Glutamatergic neuron (in vitro differentiated cells): ENCODE measurements around the gene EPHB2. TPM values are rescaled to one million over a fixed set of nuclear protein-coding genes. Genes with fewer than 3 reads are reported as not detected.
"Not testable (repeated sequence)": the region's sequence is repeated elsewhere in the genome, so short reads cannot be mapped to it uniquely, and the experiment has no call there.

ENCODE experiments used
- DNase-seq: peaks from one replicate; pipeline ENCODE4 v3.0.0; 2022
- H3K27ac Mint-ChIP-seq: one replicate; pipeline ENCODE4 v1.8.0; 2020; ENCODE audit warnings: mild to moderate bottlenecking, mixed read lengths, inconsistent platforms; ENCODE audit not compliant: unreplicated experiment
- H3K27me3 Mint-ChIP-seq: one replicate; pipeline ENCODE4 v1.8.0; 2020; ENCODE audit warnings: mild to moderate bottlenecking, moderate library complexity, mixed read lengths, inconsistent platforms; ENCODE audit not compliant: unreplicated experiment
- H3K36me3 Mint-ChIP-seq: one replicate; pipeline ENCODE4 v1.8.0; 2020; ENCODE audit warnings: mild to moderate bottlenecking, mixed read lengths, inconsistent platforms; ENCODE audit not compliant: unreplicated experiment
- H3K4me1 Mint-ChIP-seq: one replicate; pipeline ENCODE4 v1.8.0; 2020; ENCODE audit warnings: mild to moderate bottlenecking, low read depth, mixed read lengths, inconsistent platforms; ENCODE audit not compliant: unreplicated experiment
- H3K4me3 Mint-ChIP-seq: one replicate; pipeline ENCODE4 v1.8.0; 2020; ENCODE audit warnings: mild to moderate bottlenecking, mixed read lengths, inconsistent platforms; ENCODE audit not compliant: unreplicated experiment
- H3K9me3 Mint-ChIP-seq: one replicate; pipeline ENCODE4 v1.8.0; 2020; ENCODE audit warnings: mild to moderate bottlenecking, moderate library complexity, mixed read lengths, inconsistent platforms; ENCODE audit not compliant: unreplicated experiment
- CTCF ChIP-seq: fragments of 200-600 bp; sonication (generic); IDR thresholded peaks from one replicate; pipeline ENCODE4 v1.5.0; 2021; ENCODE audit not compliant: partially characterized antibody, unreplicated experiment
- total RNA-seq: library from RNA; stranded (reverse); fragmentation: NEBNext Ultra II Directional; extraction: Animal tissue kit (Norgen Biotek cat#: 25700); gene quantifications from one replicate; pipeline ENCODE4 v1.2.1, GENCODE V29; 2021; ENCODE audit not compliant: unreplicated experiment

The EPHB2 gene
- total RNA-seq, 1 donor from 2014 or later: 93.0 TPM

- no peak overlapping the region for H3K4me3 Mint-ChIP-seq
- H3K27me3 Mint-ChIP-seq: peaks cover 9% of the 10 kb centered on the region
- no peak for DNase-seq
- no peaks in the 10 kb centered on the region for H3K36me3 Mint-ChIP-seq
- H3K27ac Mint-ChIP-seq: no peak overlapping the region
- peaks cover 1% of the 10 kb centered on the region for H3K9me3 Mint-ChIP-seq
- H3K4me1 Mint-ChIP-seq: peaks cover 2% of the 10 kb centered on the region
- TF ChIP-seq CTCF: peak; percentile 5
Observed at GRCh38 chr1:22674410-22674749, 36.3 kb upstream of the EPHB2 start.

- not testable (repeated sequence) for H3K4me1 Mint-ChIP-seq, H3K4me3 Mint-ChIP-seq, DNase-seq, H3K27ac Mint-ChIP-seq, H3K9me3 Mint-ChIP-seq, H3K36me3 Mint-ChIP-seq, H3K27me3 Mint-ChIP-seq
Observed at GRCh38 chr1:22676151-22676550, 34.5 kb upstream of the EPHB2 start.

- TF ChIP-seq CTCF: no peak
- Mint-ChIP-seq H3K9me3 (peaks cover 3% of the 10 kb centered on the region), H3K4me1 (peaks cover 2% of the 10 kb centered on the region), H3K4me3 (no peak overlapping the region), H3K27ac (no peak overlapping the region), H3K36me3 (no peaks in the 10 kb centered on the region), H3K27me3 (peaks cover 7% of the 10 kb centered on the region)
- DNase-seq: no peak
Observed at GRCh38 chr1:22676916-22677583, 33.6 kb upstream of the EPHB2 start.

GRCh38 chr1:22677931-22678896, 32.4 kb upstream of the EPHB2 start:
- no peak overlapping the region for H3K27ac Mint-ChIP-seq
- TF ChIP-seq CTCF: no peak
- H3K9me3 Mint-ChIP-seq: peaks cover 3% of the 10 kb centered on the region
- H3K4me1 Mint-ChIP-seq: peaks cover 2% of the 10 kb centered on the region
- DNase-seq: no peak
- peaks cover 5% of the 10 kb centered on the region for H3K27me3 Mint-ChIP-seq
- H3K36me3 Mint-ChIP-seq: no peaks in the 10 kb centered on the region
- H3K4me3 Mint-ChIP-seq: no peak overlapping the region

- Mint-ChIP-seq H3K27ac (no peak overlapping the region), H3K9me3 (peaks cover 3% of the 10 kb centered on the region), H3K4me1 (peaks cover 2% of the 10 kb centered on the region), H3K27me3 (no peaks in the 10 kb centered on the region), H3K36me3 (no peaks in the 10 kb centered on the region), H3K4me3 (no peak overlapping the region)
- TF ChIP-seq CTCF: no peak
- DNase-seq: no peak
Observed at GRCh38 chr1:22680726-22681125, 29.9 kb upstream of the EPHB2 start.
